Gastroesophageal sphincter (tissue), 4 donors: ENCODE measurements around the gene SERGEF. TPM values are rescaled to one million over a fixed set of nuclear protein-coding genes. Genes with fewer than 3 reads are reported as not detected.

Experiments used
- ATAC-seq: fragments of 150-250 bp; one replicate; pipeline ENCODE4 v1.9.1; 2016; ENCODE audit warnings: mild to moderate bottlenecking, moderate library complexity
- H3K27ac ChIP-seq, 4 donors: fragments of 200-600 bp; sonication (generic) in 3 of 4; 1 replicate in 3 of 4; 2 replicates in 1 of 4; pipeline ENCODE4 v1.5.1; 2016 to 2019
- H3K27me3 ChIP-seq: fragments of 200-600 bp; sonication (generic); one replicate; pipeline ENCODE4 v1.5.1; 2019
- H3K36me3 ChIP-seq, 2 donors: fragments of 200-600 bp; sonication (generic); one replicate each; pipeline ENCODE4 v1.5.1; 2019; ENCODE audit warnings: control low read depth in 1 of 2
- H3K4me1 ChIP-seq, 3 donors: fragments of 200-600 bp; sonication (generic); 1 replicate in 2 of 3; 2 replicates in 1 of 3; pipeline ENCODE4 v1.5.1; 2016 to 2019; ENCODE audit warnings: control low read depth in 2 of 3
- H3K4me3 ChIP-seq, 2 donors: fragments of 200-600 bp; sonication (generic); one replicate each; pipeline ENCODE4 v1.5.1; 2019; ENCODE audit warnings: mild to moderate bottlenecking in 1 of 2, moderate library complexity in 1 of 2
- H3K9me3 ChIP-seq, 3 donors: fragments of 200-600 bp; sonication (generic); one replicate each; pipeline ENCODE4 v1.5.1; 2017 to 2019; ENCODE audit warnings: control low read depth in 2 of 3
- EP300 ChIP-seq: sonication (generic); formaldehyde crosslinking; IDR thresholded peaks from one replicate; pipeline ENCODE4 v1.6.1; 2017; ENCODE audit warnings: antibody characterized with exemption, mild to moderate bottlenecking
- POLR2A ChIP-seq, 2 donors: fragments of 450-650 bp; IDR thresholded peaks; one replicate each; pipeline ENCODE4 v1.6.1; 2017; ENCODE audit warnings: antibody characterized with exemption in 2 of 2, mild to moderate bottlenecking in 2 of 2, moderate library complexity in 1 of 2
- POLR2AphosphoS5 ChIP-seq: sonication (generic); formaldehyde crosslinking; IDR thresholded peaks from one replicate; pipeline ENCODE4 v1.6.1; 2017; ENCODE audit warnings: antibody characterized with exemption
- WGBS, 2 donors: methylation state at CpG; one replicate each; pipeline ENCODE4 v1.1.5; 2018; ENCODE audit warnings: low coverage in 1 of 2; 5-methylcytosine and 5-hydroxymethylcytosine counted together
- total RNA-seq, 4 donors: library from RNA; depleted of rRNA; stranded (reverse); fragments of >200 nt; gene quantifications; one replicate each; pipeline ENCODE4 v1.1.0, GENCODE V29; 2016
- TF ChIP-seq, protein P1 (sequence below), 4 experiments: fragments of 200-600 bp in 2 of 4; fragments of 450-650 bp in 2 of 4; sonication (generic) in 1 of 4; IDR thresholded peaks; one replicate each; pipeline ENCODE4 v1.5.1; 2017 to 2019; ENCODE audit warnings: antibody characterized with exemption in 4 of 4, mild to moderate bottlenecking in 2 of 4, moderate library complexity in 2 of 4

SERGEF gene
- total RNA-seq, 4 donors from 2014 or later: 35.5 to 42.5 (median 36.3) TPM

DNA sequence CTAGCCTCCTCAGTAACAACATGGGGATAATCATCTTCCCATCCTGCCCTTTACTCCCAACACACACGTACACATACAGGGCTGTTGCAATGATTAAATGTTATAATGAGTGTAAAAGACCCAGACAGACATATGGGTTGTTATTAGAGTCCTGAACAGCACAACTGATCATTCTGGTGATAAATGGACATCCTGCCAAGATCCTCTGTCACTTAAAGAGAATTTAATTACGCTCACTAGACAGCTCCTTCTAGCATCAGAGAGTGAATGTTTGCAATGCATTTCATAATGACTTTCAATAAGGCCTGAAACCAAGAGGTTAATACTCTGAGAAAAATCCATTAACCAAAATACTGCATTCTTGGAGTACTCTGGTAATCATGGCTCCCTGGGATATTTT is 162.5 kb downstream of the SERGEF start:
- no peak overlapping the region for H3K27ac ChIP-seq
- 100% methylated on average over 2 of the region's 2 CpGs for WGBS, 2 donors
- peaks cover 0 to 8% (median 0%) of the 10 kb centered on the region in 3 donors for H3K4me1 ChIP-seq
- H3K36me3 ChIP-seq: peaks cover 0 to 5% of the 10 kb centered on the region in 2 donors
- H3K4me3 ChIP-seq: no peak overlapping the region
- no peaks in the 10 kb centered on the region for H3K9me3 ChIP-seq
- H3K27me3 ChIP-seq: no peaks in the 10 kb centered on the region
- TF ChIP-seq EP300 (no peak), POLR2A (IDR thresholded peaks at IDR 0.05) (no peak), POLR2AphosphoS5 (no peak)
- TF ChIP-seq, protein P1, sequence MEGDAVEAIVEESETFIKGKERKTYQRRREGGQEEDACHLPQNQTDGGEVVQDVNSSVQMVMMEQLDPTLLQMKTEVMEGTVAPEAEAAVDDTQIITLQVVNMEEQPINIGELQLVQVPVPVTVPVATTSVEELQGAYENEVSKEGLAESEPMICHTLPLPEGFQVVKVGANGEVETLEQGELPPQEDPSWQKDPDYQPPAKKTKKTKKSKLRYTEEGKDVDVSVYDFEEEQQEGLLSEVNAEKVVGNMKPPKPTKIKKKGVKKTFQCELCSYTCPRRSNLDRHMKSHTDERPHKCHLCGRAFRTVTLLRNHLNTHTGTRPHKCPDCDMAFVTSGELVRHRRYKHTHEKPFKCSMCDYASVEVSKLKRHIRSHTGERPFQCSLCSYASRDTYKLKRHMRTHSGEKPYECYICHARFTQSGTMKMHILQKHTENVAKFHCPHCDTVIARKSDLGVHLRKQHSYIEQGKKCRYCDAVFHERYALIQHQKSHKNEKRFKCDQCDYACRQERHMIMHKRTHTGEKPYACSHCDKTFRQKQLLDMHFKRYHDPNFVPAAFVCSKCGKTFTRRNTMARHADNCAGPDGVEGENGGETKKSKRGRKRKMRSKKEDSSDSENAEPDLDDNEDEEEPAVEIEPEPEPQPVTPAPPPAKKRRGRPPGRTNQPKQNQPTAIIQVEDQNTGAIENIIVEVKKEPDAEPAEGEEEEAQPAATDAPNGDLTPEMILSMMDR (IDR thresholded peaks at IDR 0.05): no peak
- no peak for ATAC-seq

DNA sequence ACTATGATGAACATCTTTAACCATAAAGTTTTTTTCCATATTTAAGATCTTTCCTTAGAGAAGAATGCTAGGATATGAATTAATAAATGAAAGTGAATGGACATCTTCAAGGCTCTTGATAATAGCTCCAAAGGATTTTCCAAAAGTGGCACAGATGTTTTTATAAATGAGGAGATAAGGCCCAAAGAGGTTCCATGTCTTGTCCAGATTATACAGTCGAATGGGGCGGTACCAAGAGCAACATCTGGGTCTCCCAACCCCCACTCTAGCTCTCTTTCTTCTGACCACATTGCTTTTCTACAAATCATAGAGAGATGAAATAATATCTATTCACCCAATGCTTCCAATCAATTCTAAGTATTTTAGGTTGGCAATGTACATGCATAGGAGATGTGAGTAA is 164.1 kb downstream of the SERGEF start:
- H3K4me1 ChIP-seq: peaks cover 0 to 8% (median 0%) of the 10 kb centered on the region in 3 donors
- no peak for ATAC-seq
- H3K27me3 ChIP-seq: no peaks in the 10 kb centered on the region
- no peak overlapping the region for H3K4me3 ChIP-seq
- H3K27ac ChIP-seq: no peak overlapping the region
- no peaks in the 10 kb centered on the region for H3K9me3 ChIP-seq
- TF ChIP-seq POLR2A (IDR thresholded peaks at IDR 0.05) (no peak), EP300 (no peak), POLR2AphosphoS5 (no peak)
- TF ChIP-seq, protein P1 (IDR thresholded peaks at IDR 0.05): no peak
- 92 to 93% methylated on average over 2 of the region's 2 CpGs for WGBS, 2 donors
- H3K36me3 ChIP-seq: peaks cover 0 to 5% of the 10 kb centered on the region in 2 donors

DNA sequence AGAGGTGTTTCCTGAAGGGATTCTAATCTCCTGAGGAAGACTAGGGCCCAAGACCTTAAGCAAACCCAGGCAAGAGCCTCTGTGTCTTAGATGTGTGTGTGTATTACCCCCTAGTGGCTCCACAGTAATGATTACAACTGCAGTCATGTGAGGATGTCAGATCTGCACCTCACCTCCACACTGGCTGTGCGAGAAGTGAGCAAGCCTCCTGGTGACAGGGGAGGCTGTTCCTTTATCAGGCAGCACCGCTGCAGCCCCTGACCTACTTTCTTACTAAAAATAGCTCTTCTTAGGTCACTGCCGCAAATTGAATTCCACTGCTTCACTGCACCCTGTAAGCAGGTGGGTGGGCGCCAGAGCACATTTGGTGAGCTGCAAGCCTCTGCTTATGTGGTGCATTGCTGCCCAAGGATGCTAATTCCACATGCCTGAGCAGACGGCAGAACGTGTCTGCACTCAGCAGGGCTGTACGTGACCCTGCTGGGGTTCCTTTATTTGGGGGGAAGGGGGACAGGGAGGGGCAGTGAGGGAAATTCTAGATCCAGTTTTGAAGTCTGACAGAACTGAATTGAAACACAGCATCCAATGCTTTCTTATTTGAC is 165.9 kb downstream of the SERGEF start:
- no peak overlapping the region for H3K27ac ChIP-seq
- no peaks in the 10 kb centered on the region for H3K9me3 ChIP-seq
- peaks cover 0 to 5% (median 0%) of the 10 kb centered on the region in 3 donors for H3K4me1 ChIP-seq
- ATAC-seq: no peak
- WGBS, 2 donors: 46 to 70% methylated on average over 3 to 6 of the region's 7 CpGs
- peaks cover 0 to 5% of the 10 kb centered on the region in 2 donors for H3K36me3 ChIP-seq
- TF ChIP-seq, protein P1 (IDR thresholded peaks at IDR 0.05): peak in 1 of 4 experiments; percentile 24
- TF ChIP-seq POLR2AphosphoS5: no peak
- H3K27me3 ChIP-seq: no peaks in the 10 kb centered on the region
- H3K4me3 ChIP-seq: no peak overlapping the region

DNA sequence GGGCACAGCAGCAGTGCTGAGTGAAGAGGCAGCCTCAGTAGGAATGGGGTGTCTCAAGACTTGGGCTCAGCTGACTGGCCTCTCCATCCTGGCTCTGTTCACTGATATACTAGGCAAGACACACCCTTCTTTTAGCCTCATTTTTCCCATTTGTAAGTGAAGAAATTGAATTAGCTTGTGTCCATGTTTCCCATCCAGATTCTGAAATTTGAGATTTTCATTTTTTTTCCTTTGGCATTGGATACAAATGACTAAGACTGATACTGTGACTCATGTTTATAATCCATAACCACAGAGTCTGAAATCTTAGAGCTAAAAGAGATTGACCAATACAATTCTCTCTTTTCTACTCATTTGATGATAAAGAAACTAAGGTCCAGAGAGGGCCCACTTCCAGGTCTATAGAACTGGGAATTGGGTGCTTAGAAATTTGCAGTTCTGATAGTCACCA is 167.4 kb downstream of the SERGEF start:
- H3K9me3 ChIP-seq: no peaks in the 10 kb centered on the region
- peak; percentile 84 for ATAC-seq
- H3K36me3 ChIP-seq: peaks cover 0 to 5% of the 10 kb centered on the region in 2 donors
- H3K27me3 ChIP-seq: no peaks in the 10 kb centered on the region
- TF ChIP-seq, protein P1 (IDR thresholded peaks at IDR 0.05): no peak
- TF ChIP-seq EP300 (no peak), POLR2AphosphoS5 (no peak), POLR2A (IDR thresholded peaks at IDR 0.05) (no peak)
- H3K4me1 ChIP-seq: peaks cover 0 to 5% (median 0%) of the 10 kb centered on the region in 3 donors
- no peak overlapping the region for H3K27ac ChIP-seq
- no peak overlapping the region for H3K4me3 ChIP-seq

DNA sequence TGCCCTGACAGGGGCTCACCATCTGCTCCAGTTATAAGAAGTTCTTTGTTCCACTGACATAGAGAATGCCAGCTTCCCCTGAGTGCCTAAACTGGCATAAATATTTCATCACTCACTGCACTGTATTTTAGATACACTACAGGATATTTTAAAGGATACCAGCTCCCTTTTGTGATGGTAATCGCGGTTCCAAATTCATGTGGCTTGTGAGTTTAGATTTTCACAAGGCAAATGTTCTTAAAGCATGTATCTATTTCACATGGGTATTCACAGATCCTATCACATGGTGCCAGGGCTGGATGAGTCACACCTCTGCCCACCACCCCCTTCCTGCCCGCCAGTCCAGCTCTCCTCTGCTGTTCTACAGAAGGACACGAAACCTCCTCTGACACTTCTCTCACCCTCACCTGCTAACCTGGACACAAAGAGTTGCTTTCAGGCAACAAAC is 172.7 kb downstream of the SERGEF start:
- H3K4me1 ChIP-seq: no peaks in the 10 kb centered on the region
- H3K27ac ChIP-seq: no peak overlapping the region
- H3K4me3 ChIP-seq: no peak overlapping the region
- TF ChIP-seq EP300 (no peak), POLR2AphosphoS5 (no peak), POLR2A (IDR thresholded peaks at IDR 0.05) (no peak)
- TF ChIP-seq, protein P1 (IDR thresholded peaks at IDR 0.05): no peak
- H3K27me3 ChIP-seq: no peaks in the 10 kb centered on the region
- WGBS, 2 donors: 78 to 96% methylated on average over 4 of the region's 4 CpGs
- no peak for ATAC-seq
- H3K36me3 ChIP-seq: no peaks in the 10 kb centered on the region
- H3K9me3 ChIP-seq: no peaks in the 10 kb centered on the region
